Lower leg skin (tissue), 4 donors: Measurements from ENCODE around the gene PTPRN2. TPM values are rescaled to one million over a fixed set of nuclear protein-coding genes. Genes with fewer than 3 reads are reported as not detected.

ENCODE experiments used
- DNase-seq, 2 donors: peaks; one replicate each; pipeline ENCODE4 v3.0.0-alpha.2; 2019; ENCODE audit warnings: low spot score in 2 of 2
- H3K4me3 ChIP-seq: fragments of 200-600 bp; sonication (generic); 2 replicates; pipeline ENCODE4 v1.5.1; 2017; ENCODE audit warnings: mild to moderate bottlenecking, low read depth; ENCODE audit not compliant: poor library complexity, severe bottlenecking
- POLR2A ChIP-seq, 2 donors: fragments of 450-650 bp; IDR thresholded peaks; one replicate each; pipeline ENCODE4 v1.6.1; 2016 to 2017; ENCODE audit warnings: antibody characterized with exemption in 2 of 2, mild to moderate bottlenecking in 1 of 2, moderate library complexity in 1 of 2
- WGBS, 2 donors: methylation state at CpG; one replicate each; pipeline ENCODE4 v1.1.5; 2018; 5-methylcytosine and 5-hydroxymethylcytosine counted together
- intact Hi-C: fragments of 100-400 bp; cut with DNase I; formaldehyde crosslinking; loops from one replicate; pipeline ENCODE4 v1.15.0; 2023; ENCODE audit warnings: low total_unique reads
- total RNA-seq, 4 donors: library from RNA; depleted of rRNA; stranded (reverse); fragments of >200 nt; gene quantifications; one replicate each; pipeline ENCODE4 v1.1.0, GENCODE V29; 2016
- TF ChIP-seq, protein P1 (sequence below), 3 donors: fragments of 450-650 bp; IDR thresholded peaks; one replicate each; pipeline ENCODE4 v1.5.1; 2016; ENCODE audit warnings: antibody characterized with exemption in 3 of 3, mild to moderate bottlenecking in 3 of 3, moderate library complexity in 2 of 3

The PTPRN2 gene
- total RNA-seq, 4 donors from 2014 or later = 0.11 to 1.6 (median 0.92) TPM

DNA sequence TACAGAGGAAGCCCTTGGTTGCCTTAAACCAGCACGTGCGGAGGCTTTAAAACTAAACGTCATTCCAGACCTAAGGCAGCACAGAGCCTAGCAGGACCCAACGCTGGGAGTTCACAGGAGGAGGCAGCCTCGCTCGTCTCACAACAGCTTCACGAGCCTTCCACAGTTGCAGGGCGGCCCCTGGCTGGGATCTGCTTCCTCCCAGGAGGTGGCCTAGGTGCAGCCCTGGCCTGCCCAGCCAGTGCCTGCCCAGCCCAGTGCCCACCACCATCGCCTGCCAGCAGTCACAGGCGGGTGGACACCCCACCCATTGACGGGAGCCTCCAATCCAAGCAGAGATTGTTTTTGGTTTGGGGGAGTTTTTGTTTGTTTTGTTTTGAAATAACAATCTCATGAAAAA, 96.5 kb downstream of the PTPRN2 start:
- DNase-seq = no peak
- intact Hi-C loops = no loop called here
- TF ChIP-seq, protein P1, sequence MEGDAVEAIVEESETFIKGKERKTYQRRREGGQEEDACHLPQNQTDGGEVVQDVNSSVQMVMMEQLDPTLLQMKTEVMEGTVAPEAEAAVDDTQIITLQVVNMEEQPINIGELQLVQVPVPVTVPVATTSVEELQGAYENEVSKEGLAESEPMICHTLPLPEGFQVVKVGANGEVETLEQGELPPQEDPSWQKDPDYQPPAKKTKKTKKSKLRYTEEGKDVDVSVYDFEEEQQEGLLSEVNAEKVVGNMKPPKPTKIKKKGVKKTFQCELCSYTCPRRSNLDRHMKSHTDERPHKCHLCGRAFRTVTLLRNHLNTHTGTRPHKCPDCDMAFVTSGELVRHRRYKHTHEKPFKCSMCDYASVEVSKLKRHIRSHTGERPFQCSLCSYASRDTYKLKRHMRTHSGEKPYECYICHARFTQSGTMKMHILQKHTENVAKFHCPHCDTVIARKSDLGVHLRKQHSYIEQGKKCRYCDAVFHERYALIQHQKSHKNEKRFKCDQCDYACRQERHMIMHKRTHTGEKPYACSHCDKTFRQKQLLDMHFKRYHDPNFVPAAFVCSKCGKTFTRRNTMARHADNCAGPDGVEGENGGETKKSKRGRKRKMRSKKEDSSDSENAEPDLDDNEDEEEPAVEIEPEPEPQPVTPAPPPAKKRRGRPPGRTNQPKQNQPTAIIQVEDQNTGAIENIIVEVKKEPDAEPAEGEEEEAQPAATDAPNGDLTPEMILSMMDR (IDR thresholded peaks at IDR 0.05) = no peak
- no peak for TF ChIP-seq POLR2A (IDR thresholded peaks at IDR 0.05)
- WGBS, 2 donors = 77 to 79% methylated on average over 11 of the region's 11 CpGs
- H3K4me3 ChIP-seq = no peak overlapping the region

DNA sequence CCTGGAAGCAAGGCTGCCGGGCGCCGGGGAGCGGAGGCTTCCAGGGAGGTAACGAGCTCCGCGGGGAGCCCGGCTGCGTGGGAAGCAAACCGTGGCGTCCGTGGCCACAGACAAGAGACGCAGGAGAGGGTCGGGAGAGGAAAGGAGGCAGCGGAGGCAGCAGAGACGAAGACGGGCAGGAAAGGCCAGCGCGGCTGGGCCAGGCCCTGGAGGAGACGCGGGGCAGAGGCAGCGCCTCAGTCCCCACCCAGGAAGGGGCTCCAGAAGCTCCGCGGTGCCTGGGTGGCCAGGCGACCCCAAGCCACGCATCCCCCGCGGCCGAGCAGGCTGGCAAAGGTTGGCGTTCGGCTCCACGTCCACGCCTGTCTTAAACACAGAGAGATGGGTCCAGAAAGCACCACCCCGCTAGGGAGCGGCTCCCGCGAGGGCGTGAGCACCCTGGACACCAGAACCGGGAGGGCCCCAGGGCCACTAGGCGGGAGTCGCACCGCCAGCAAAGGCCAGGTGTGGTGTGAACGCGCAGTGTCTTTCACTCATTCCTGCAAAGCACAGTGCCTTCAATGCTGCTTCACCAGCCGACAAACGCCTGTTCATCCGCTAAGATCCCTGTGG, 97.3 kb downstream of the PTPRN2 start:
- TF ChIP-seq, protein P1 (IDR thresholded peaks at IDR 0.05) = no peak
- no peak for TF ChIP-seq POLR2A (IDR thresholded peaks at IDR 0.05)
- WGBS, 2 donors = 92 to 94% methylated on average over 38 to 42 of the region's 47 CpGs
- intact Hi-C loops = no loop called here
- H3K4me3 ChIP-seq = no peak overlapping the region
- no peak for DNase-seq

DNA sequence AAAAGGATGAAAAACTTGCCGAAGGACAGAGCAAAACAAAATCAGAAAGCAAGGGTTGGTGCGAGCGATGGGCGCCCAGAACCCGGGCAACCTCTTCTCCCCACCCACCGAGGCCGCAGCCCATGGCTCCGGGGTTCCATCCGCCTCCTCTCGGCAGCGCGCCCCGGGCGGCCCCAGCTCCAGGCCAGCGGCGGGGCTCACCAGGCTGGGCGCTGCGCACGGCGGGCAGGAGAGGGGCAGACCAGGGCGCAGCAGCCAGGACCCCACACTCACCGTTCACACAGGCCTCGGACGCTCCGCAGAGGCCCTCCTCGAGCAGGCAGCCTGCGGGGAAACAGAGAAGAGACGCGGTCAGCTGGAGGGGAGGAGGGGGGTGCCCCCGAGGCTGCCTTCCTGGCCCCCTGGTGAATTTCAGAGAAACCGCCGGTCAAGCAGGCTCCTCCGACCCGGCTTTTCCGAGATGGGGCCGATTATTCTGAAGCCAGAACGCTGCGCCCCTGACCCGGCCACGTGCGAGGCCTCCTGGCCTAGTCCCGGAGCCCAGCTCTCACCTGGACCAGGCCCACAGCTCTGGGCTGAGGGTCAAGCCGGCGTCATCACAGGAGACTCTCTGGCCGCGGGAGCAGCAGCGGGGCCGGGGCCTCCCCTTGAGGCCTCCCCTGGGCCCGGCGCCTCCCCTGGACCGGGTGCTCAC, 98.0 kb downstream of the PTPRN2 start:
- intact Hi-C loops = no loop called here
- DNase-seq = no peak
- WGBS, 2 donors = 90% methylated on average over 31 to 38 of the region's 51 CpGs
- H3K4me3 ChIP-seq = no peak overlapping the region
- TF ChIP-seq POLR2A (IDR thresholded peaks at IDR 0.05) = no peak
- TF ChIP-seq, protein P1 (IDR thresholded peaks at IDR 0.05) = no peak

GRCh38 chr7:158488181-158488971, 99.2 kb downstream of the PTPRN2 start:
- intact Hi-C loops = no loop called here
- TF ChIP-seq, protein P1 (IDR thresholded peaks at IDR 0.05) = no peak
- TF ChIP-seq POLR2A (IDR thresholded peaks at IDR 0.05) = no peak
- 77 to 80% methylated on average over 41 of the region's 42 CpGs for WGBS, 2 donors
- no peak overlapping the region for H3K4me3 ChIP-seq
- DNase-seq = no peak

DNA sequence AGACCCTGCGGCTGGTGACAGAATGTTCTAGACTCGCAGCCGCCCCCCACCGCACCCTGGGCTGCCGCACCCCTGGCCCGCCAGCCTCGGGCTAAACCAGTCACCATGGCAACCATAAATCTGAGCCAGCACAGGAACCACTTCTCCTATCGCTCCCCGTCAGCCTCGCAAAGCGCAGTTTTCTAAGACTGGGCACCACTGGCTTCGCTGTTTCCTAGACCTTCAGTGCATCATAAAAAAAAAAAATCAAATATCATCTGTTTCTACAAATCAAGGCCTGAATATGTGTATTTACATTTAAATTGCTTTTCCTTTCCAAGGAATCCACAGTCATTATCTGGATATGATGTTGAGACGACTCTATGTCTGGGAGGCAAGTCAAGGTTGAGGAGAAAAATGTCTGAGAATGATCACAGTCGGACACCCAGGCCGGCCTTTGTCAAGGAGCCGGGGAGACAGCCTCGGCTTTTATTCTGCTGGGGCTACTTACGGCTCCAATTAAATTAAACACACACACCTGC, 99.9 kb downstream of the PTPRN2 start:
- DNase-seq = no peak
- WGBS, 2 donors = 51 to 61% methylated on average over 18 of the region's 18 CpGs
- H3K4me3 ChIP-seq = no peak overlapping the region
- intact Hi-C loops = no loop called here
- TF ChIP-seq, protein P1 (IDR thresholded peaks at IDR 0.05) = no peak
- no peak for TF ChIP-seq POLR2A (IDR thresholded peaks at IDR 0.05)
